Fibroblast of lung (primary cell): Measurements from ENCODE around the gene COG5. TPM values are rescaled to one million over a fixed set of nuclear protein-coding genes. Genes with fewer than 3 reads are reported as not detected.

Experiments
- DNase-seq, 2 donors: peaks; one replicate each; pipeline versions ENCODE4 v3.0.0 to v3.0.0-alpha.2; 2010; ENCODE audit warnings: low read depth in 2 of 2
- H2AFZ ChIP-seq: 2 replicates; pipeline ENCODE4 v1.5.1; 2012; ENCODE audit warnings: low read length, control low read depth, inconsistent platforms
- H3K27ac ChIP-seq: 2 replicates; pipeline ENCODE4 v1.5.1; 2011; ENCODE audit warnings: low read length, control low read depth; ENCODE audit not compliant: insufficient read depth
- H3K27me3 ChIP-seq: 2 replicates; pipeline ENCODE4 v1.5.1; 2011; ENCODE audit warnings: mild to moderate bottlenecking, low read length; ENCODE audit not compliant: control insufficient read depth, insufficient read depth
- H3K36me3 ChIP-seq: 2 replicates; pipeline ENCODE4 v1.5.1; 2011; ENCODE audit warnings: low read length; ENCODE audit not compliant: control insufficient read depth, insufficient read depth
- H3K4me1 ChIP-seq: 2 replicates; pipeline ENCODE4 v1.5.1; 2011; ENCODE audit warnings: low read length; ENCODE audit not compliant: control insufficient read depth, insufficient read depth; ENCODE audit errors: extremely low read depth
- H3K4me2 ChIP-seq: 2 replicates; pipeline ENCODE4 v1.5.1; 2011; ENCODE audit warnings: low read length, control low read depth; ENCODE audit not compliant: insufficient read depth; ENCODE audit errors: extremely low read depth
- H3K4me3 ChIP-seq, 4 experiments: fragments of 200-600 bp in 1 of 4; sonication (generic) in 1 of 4; replicated peaks in 1 of 4; 2 replicates each; pipeline ENCODE4 v1.5.1; 2011 to 2016; ENCODE audit warnings: low read length in 4 of 4, low read depth in 3 of 4, mild to moderate bottlenecking in 3 of 4, control low read depth in 2 of 4, inconsistent platforms in 1 of 4, mixed read lengths in 1 of 4; ENCODE audit not compliant: insufficient read depth in 1 of 4; ENCODE audit errors: control extremely low read depth in 1 of 4
- H3K79me2 ChIP-seq: 2 replicates; pipeline ENCODE4 v1.5.1; 2012; ENCODE audit warnings: mild to moderate bottlenecking, low read length, inconsistent platforms; ENCODE audit not compliant: control insufficient read depth, insufficient read depth
- H3K9ac ChIP-seq: 2 replicates; pipeline ENCODE4 v1.5.1; 2011; ENCODE audit warnings: mild to moderate bottlenecking, low read length, control low read depth; ENCODE audit not compliant: insufficient read depth
- H3K9me3 ChIP-seq: 2 replicates; pipeline ENCODE4 v1.5.1; 2012; ENCODE audit warnings: low read depth, low read length; ENCODE audit not compliant: control insufficient read depth, insufficient read depth
- H4K20me1 ChIP-seq: 2 replicates; pipeline ENCODE4 v1.5.1; 2011; ENCODE audit warnings: low read length; ENCODE audit not compliant: control insufficient read depth, insufficient read depth; ENCODE audit errors: extremely low read depth
- CTCF ChIP-seq, 2 donors: IDR thresholded peaks in 1 of 2; conservative IDR thresholded peaks in 1 of 2; 1 replicate in 1 of 2; 2 replicates in 1 of 2; pipeline ENCODE4 v1.5.1; 2011 to 2012; ENCODE audit warnings: low read length in 2 of 2, control low read depth in 1 of 2, inconsistent platforms in 1 of 2, low read depth in 1 of 2, mild to moderate bottlenecking in 1 of 2
- EZH2 ChIP-seq: IDR thresholded peaks from 2 replicates; pipeline ENCODE4 v1.5.1; 2012; ENCODE audit warnings: low read length, control low read depth, mild to moderate bottlenecking; ENCODE audit errors: missing control alignments
- polyA plus RNA-seq, 2 donors: library from polyadenylated mRNA; depleted of rRNA in 1 of 2; stranded (reverse) in 1 of 2; unstranded in 1 of 2; fragments of >200 nt; gene quantifications; 2 replicates each; pipeline ENCODE4 v1.2.1, GENCODE V29; 2011 to 2012; ENCODE audit warnings: missing spikeins in 1 of 2
- total RNA-seq: library from RNA; depleted of rRNA; stranded (reverse); fragments of >200 nt; gene quantifications from 2 replicates; pipeline ENCODE4 v1.2.1, GENCODE V29; 2014

The COG5 gene
- total and polyA plus RNA-seq, 2 donors (not counting 1 experiment from before 2014, with no cell fraction given), result 34.5 to 40.3 TPM

- Histone ChIP-seq H3K36me3 (no peaks in the 10 kb centered on the region), H3K4me1 (peaks cover 2% of the 10 kb centered on the region), H3K79me2 (no peaks in the 10 kb centered on the region), H3K9me3 (no peaks in the 10 kb centered on the region), H4K20me1 (no peaks in the 10 kb centered on the region), H2AFZ (no peak overlapping the region), H3K9ac (no peak overlapping the region), H3K4me3 (no peak overlapping the region), H3K4me2 (no peak overlapping the region), H3K27me3 (no peaks in the 10 kb centered on the region), H3K27ac (no peak overlapping the region)
- TF ChIP-seq CTCF (conservative IDR thresholded peaks at IDR 0.05 in 1 of 2, IDR thresholded peaks at IDR 0.05 in 1 of 2; ENCODE audit: low read depth in 1 of 2, low read length in 2 of 2) (no peak), EZH2 (no peak)
- DNase-seq, result peak in 1 of 2 donors; percentile 16
Observed at GRCh38 chr7:107234436-107234835, 329.3 kb downstream of the COG5 start.

GRCh38 chr7:107233981-107234380 lies 329.7 kb downstream of the COG5 start:
- DNase-seq, result no peak
- no peaks in the 10 kb centered on the region for H3K79me2 ChIP-seq

GRCh38 chr7:107233174-107233573 lies 330.5 kb downstream of the COG5 start:
- no peak for TF ChIP-seq CTCF (conservative IDR thresholded peaks at IDR 0.05 in 1 of 2, IDR thresholded peaks at IDR 0.05 in 1 of 2; ENCODE audit: low read depth in 1 of 2, low read length in 2 of 2)
- no peak for TF ChIP-seq EZH2
- H3K36me3 ChIP-seq, result no peaks in the 10 kb centered on the region
- no peak overlapping the region for H2AFZ ChIP-seq
- H3K9me3 ChIP-seq, result no peaks in the 10 kb centered on the region
- no peaks in the 10 kb centered on the region for H3K79me2 ChIP-seq
- H3K4me3 ChIP-seq, result no peak overlapping the region
- DNase-seq, result peak in 1 of 2 donors; percentile 8
- H3K4me2 ChIP-seq, result no peak overlapping the region
- no peak overlapping the region for H3K9ac ChIP-seq
- no peaks in the 10 kb centered on the region for H4K20me1 ChIP-seq
- H3K4me1 ChIP-seq, result peaks cover 2% of the 10 kb centered on the region
- H3K27ac ChIP-seq, result no peak overlapping the region
- no peaks in the 10 kb centered on the region for H3K27me3 ChIP-seq

More at GRCh38 chr7:107233981-107234380, 329.7 kb downstream of the COG5 start:
- H3K9ac ChIP-seq, result no peak overlapping the region
- peaks cover 2% of the 10 kb centered on the region for H3K4me1 ChIP-seq
- TF ChIP-seq CTCF (conservative IDR thresholded peaks at IDR 0.05 in 1 of 2, IDR thresholded peaks at IDR 0.05 in 1 of 2; ENCODE audit: low read depth in 1 of 2, low read length in 2 of 2), result no peak
- H3K4me2 ChIP-seq, result no peak overlapping the region
- no peaks in the 10 kb centered on the region for H3K9me3 ChIP-seq
- no peaks in the 10 kb centered on the region for H4K20me1 ChIP-seq
- no peaks in the 10 kb centered on the region for H3K36me3 ChIP-seq
- no peak overlapping the region for H3K4me3 ChIP-seq
- H2AFZ ChIP-seq, result no peak overlapping the region
- no peak overlapping the region for H3K27ac ChIP-seq
- no peaks in the 10 kb centered on the region for H3K27me3 ChIP-seq
